ENCODE results near the gene ACYP1.

ACYP1 gene

GRCh38 chr14:75063491-75064204 is at the start of gene ACYP1:
Gene ACYP1 (minus strand): TSS chr14:75064024. CDS start chr14:75063553, 471 bp downstream.
- Histone ChIP-seq H3K4me1 (ENCODE audit: control insufficient read depth, insufficient read depth, low read length) (peaks cover 14% of the 10 kb centered on the region), H3K9ac (ENCODE audit: low read length) (peak within 1 kb of the TSS; percentile 63), H3K4me3 (ENCODE audit: low read length) (peak within 1 kb of the TSS; percentile 59), H3K36me3 (ENCODE audit: control insufficient read depth, insufficient read depth, low read length) (no peaks in the 10 kb centered on the region), H3K9me3 (ENCODE audit: control insufficient read depth, low read length) (no peaks in the 10 kb centered on the region), H3K27me3 (ENCODE audit: control insufficient read depth, insufficient read depth, low read length) (no peaks in the 10 kb centered on the region)

- no peak overlapping the region for H3K4me3 ChIP-seq (ENCODE audit: low read length)
- no peak overlapping the region for H3K9ac ChIP-seq (ENCODE audit: low read length)
- no peaks in the 10 kb centered on the region for H3K27me3 ChIP-seq (ENCODE audit: control insufficient read depth, insufficient read depth, low read length)
- H3K4me1 ChIP-seq (ENCODE audit: control insufficient read depth, insufficient read depth, low read length) = no peaks in the 10 kb centered on the region
- peaks cover 22% of the 10 kb centered on the region for H3K36me3 ChIP-seq (ENCODE audit: control insufficient read depth, insufficient read depth, low read length)
- no peaks in the 10 kb centered on the region for H3K9me3 ChIP-seq (ENCODE audit: control insufficient read depth, low read length)
Measured at GRCh38 chr14:75109877-75110276, 46.1 kb upstream of the ACYP1 start.

GRCh38 chr14:75107186-75107585 is 43.4 kb upstream of the ACYP1 start:
- Histone ChIP-seq H3K9ac (ENCODE audit: low read length) (no peak overlapping the region), H3K36me3 (ENCODE audit: control insufficient read depth, insufficient read depth, low read length) (peaks cover 15% of the 10 kb centered on the region), H3K4me1 (ENCODE audit: control insufficient read depth, insufficient read depth, low read length) (no peaks in the 10 kb centered on the region), H3K9me3 (ENCODE audit: control insufficient read depth, low read length) (no peaks in the 10 kb centered on the region), H3K27me3 (ENCODE audit: control insufficient read depth, insufficient read depth, low read length) (no peaks in the 10 kb centered on the region), H3K4me3 (ENCODE audit: low read length) (no peak overlapping the region)

- no peaks in the 10 kb centered on the region for H3K27me3 ChIP-seq (ENCODE audit: control insufficient read depth, insufficient read depth, low read length)
- H3K36me3 ChIP-seq (ENCODE audit: control insufficient read depth, insufficient read depth, low read length) = peaks cover 3% of the 10 kb centered on the region
- H3K4me1 ChIP-seq (ENCODE audit: control insufficient read depth, insufficient read depth, low read length) = no peaks in the 10 kb centered on the region
- no peak overlapping the region for H3K9ac ChIP-seq (ENCODE audit: low read length)
- no peak overlapping the region for H3K4me3 ChIP-seq (ENCODE audit: low read length)
- no peaks in the 10 kb centered on the region for H3K9me3 ChIP-seq (ENCODE audit: control insufficient read depth, low read length)
Measured at GRCh38 chr14:75101491-75101890, 37.7 kb upstream of the ACYP1 start.

- Histone ChIP-seq H3K36me3 (ENCODE audit: control insufficient read depth, insufficient read depth, low read length) (peaks cover 14% of the 10 kb centered on the region), H3K9me3 (ENCODE audit: control insufficient read depth, low read length) (no peaks in the 10 kb centered on the region), H3K4me3 (ENCODE audit: low read length) (no peak overlapping the region), H3K9ac (ENCODE audit: low read length) (no peak overlapping the region), H3K4me1 (ENCODE audit: control insufficient read depth, insufficient read depth, low read length) (no peaks in the 10 kb centered on the region), H3K27me3 (ENCODE audit: control insufficient read depth, insufficient read depth, low read length) (no peaks in the 10 kb centered on the region)
Measured at GRCh38 chr14:75098682-75099081, 34.9 kb upstream of the ACYP1 start.

- Histone ChIP-seq H3K4me1 (ENCODE audit: control insufficient read depth, insufficient read depth, low read length) (no peaks in the 10 kb centered on the region), H3K4me3 (ENCODE audit: low read length) (no peak overlapping the region), H3K27me3 (ENCODE audit: control insufficient read depth, insufficient read depth, low read length) (no peaks in the 10 kb centered on the region), H3K9me3 (ENCODE audit: control insufficient read depth, low read length) (no peaks in the 10 kb centered on the region), H3K36me3 (ENCODE audit: control insufficient read depth, insufficient read depth, low read length) (peaks cover 14% of the 10 kb centered on the region), H3K9ac (ENCODE audit: low read length) (no peak overlapping the region)
Measured at GRCh38 chr14:75098212-75098611, 34.4 kb upstream of the ACYP1 start.

- no peaks in the 10 kb centered on the region for H3K27me3 ChIP-seq (ENCODE audit: control insufficient read depth, insufficient read depth, low read length)
Measured at GRCh38 chr14:75096959-75097358, 33.1 kb upstream of the ACYP1 start.

GRCh38 chr14:75095690-75096089 is 31.9 kb upstream of the ACYP1 start:
- H3K4me3 ChIP-seq (ENCODE audit: low read length) = no peak overlapping the region
- no peaks in the 10 kb centered on the region for H3K9me3 ChIP-seq (ENCODE audit: control insufficient read depth, low read length)
- peaks cover 14% of the 10 kb centered on the region for H3K36me3 ChIP-seq (ENCODE audit: control insufficient read depth, insufficient read depth, low read length)
- no peaks in the 10 kb centered on the region for H3K27me3 ChIP-seq (ENCODE audit: control insufficient read depth, insufficient read depth, low read length)
- no peaks in the 10 kb centered on the region for H3K4me1 ChIP-seq (ENCODE audit: control insufficient read depth, insufficient read depth, low read length)
- H3K9ac ChIP-seq (ENCODE audit: low read length) = no peak overlapping the region

More at GRCh38 chr14:75096959-75097358, 33.1 kb upstream of the ACYP1 start:
- Histone ChIP-seq H3K9ac (ENCODE audit: low read length) (no peak overlapping the region), H3K4me3 (ENCODE audit: low read length) (no peak overlapping the region), H3K36me3 (ENCODE audit: control insufficient read depth, insufficient read depth, low read length) (peaks cover 14% of the 10 kb centered on the region), H3K4me1 (ENCODE audit: control insufficient read depth, insufficient read depth, low read length) (no peaks in the 10 kb centered on the region), H3K9me3 (ENCODE audit: control insufficient read depth, low read length) (no peaks in the 10 kb centered on the region)

GRCh38 chr14:75094896-75095295 is 31.1 kb upstream of the ACYP1 start:
- H3K36me3 ChIP-seq (ENCODE audit: control insufficient read depth, insufficient read depth, low read length) = peaks cover 14% of the 10 kb centered on the region
- H3K9ac ChIP-seq (ENCODE audit: low read length) = no peak overlapping the region
- no peaks in the 10 kb centered on the region for H3K27me3 ChIP-seq (ENCODE audit: control insufficient read depth, insufficient read depth, low read length)
- no peak overlapping the region for H3K4me3 ChIP-seq (ENCODE audit: low read length)
- H3K4me1 ChIP-seq (ENCODE audit: control insufficient read depth, insufficient read depth, low read length) = no peaks in the 10 kb centered on the region
- no peaks in the 10 kb centered on the region for H3K9me3 ChIP-seq (ENCODE audit: control insufficient read depth, low read length)

GRCh38 chr14:75092698-75093097 is 28.9 kb upstream of the ACYP1 start:
- H3K36me3 ChIP-seq (ENCODE audit: control insufficient read depth, insufficient read depth, low read length) = peaks cover 14% of the 10 kb centered on the region
- H3K27me3 ChIP-seq (ENCODE audit: control insufficient read depth, insufficient read depth, low read length) = no peaks in the 10 kb centered on the region
- no peaks in the 10 kb centered on the region for H3K9me3 ChIP-seq (ENCODE audit: control insufficient read depth, low read length)
- no peak overlapping the region for H3K9ac ChIP-seq (ENCODE audit: low read length)
- H3K4me3 ChIP-seq (ENCODE audit: low read length) = no peak overlapping the region
- H3K4me1 ChIP-seq (ENCODE audit: control insufficient read depth, insufficient read depth, low read length) = no peaks in the 10 kb centered on the region

- H3K36me3 ChIP-seq (ENCODE audit: control insufficient read depth, insufficient read depth, low read length) = peaks cover 11% of the 10 kb centered on the region
- no peak overlapping the region for H3K9ac ChIP-seq (ENCODE audit: low read length)
- no peaks in the 10 kb centered on the region for H3K4me1 ChIP-seq (ENCODE audit: control insufficient read depth, insufficient read depth, low read length)
Measured at GRCh38 chr14:75091251-75091650, 27.4 kb upstream of the ACYP1 start.

GRCh38 chr14:75090353-75090752 is 26.5 kb upstream of the ACYP1 start:
- Histone ChIP-seq H3K9ac (ENCODE audit: low read length) (no peak overlapping the region), H3K36me3 (ENCODE audit: control insufficient read depth, insufficient read depth, low read length) (peaks cover 6% of the 10 kb centered on the region), H3K4me1 (ENCODE audit: control insufficient read depth, insufficient read depth, low read length) (no peaks in the 10 kb centered on the region), H3K4me3 (ENCODE audit: low read length) (no peak overlapping the region), H3K9me3 (ENCODE audit: control insufficient read depth, low read length) (no peaks in the 10 kb centered on the region), H3K27me3 (ENCODE audit: control insufficient read depth, insufficient read depth, low read length) (no peaks in the 10 kb centered on the region)

More at GRCh38 chr14:75091251-75091650, 27.4 kb upstream of the ACYP1 start:
- Histone ChIP-seq H3K9me3 (ENCODE audit: control insufficient read depth, low read length) (no peaks in the 10 kb centered on the region), H3K4me3 (ENCODE audit: low read length) (no peak overlapping the region), H3K27me3 (ENCODE audit: control insufficient read depth, insufficient read depth, low read length) (no peaks in the 10 kb centered on the region)
